HL-60 (cell line): ENCODE data around the gene FRZB.

ENCODE experiments used
- POLR2AphosphoS5 ChIP-seq: IDR thresholded peaks from 2 replicates; pipeline ENCODE4 v1.6.1; 2012; ENCODE audit warnings: low read depth
- TF ChIP-seq, protein P1 (sequence below): IDR thresholded peaks from one replicate; pipeline ENCODE4 v1.5.1; 2011; ENCODE audit warnings: low read length, control low read depth, inconsistent platforms; ENCODE audit not compliant: insufficient read depth

DNA sequence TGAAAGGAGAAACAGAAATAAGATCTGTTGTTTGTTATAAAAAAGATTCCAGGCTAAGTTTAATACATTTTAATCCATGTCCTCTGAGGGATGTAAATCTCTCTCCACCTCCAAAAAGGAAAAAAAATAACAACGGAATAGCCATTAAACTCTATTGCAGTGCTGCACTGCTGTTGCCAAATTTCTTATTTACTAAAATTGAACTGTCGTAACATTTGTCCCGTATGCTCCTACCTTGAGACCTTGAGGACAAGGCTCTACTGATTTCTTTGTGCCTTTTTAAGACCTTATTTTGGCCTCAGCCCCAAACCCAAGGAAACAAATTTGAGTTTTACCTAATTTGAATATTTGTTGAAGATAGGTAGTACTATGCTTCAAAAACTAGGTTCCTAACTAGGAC, 56.4 kb downstream of the FRZB start:
- TF ChIP-seq, protein P1, sequence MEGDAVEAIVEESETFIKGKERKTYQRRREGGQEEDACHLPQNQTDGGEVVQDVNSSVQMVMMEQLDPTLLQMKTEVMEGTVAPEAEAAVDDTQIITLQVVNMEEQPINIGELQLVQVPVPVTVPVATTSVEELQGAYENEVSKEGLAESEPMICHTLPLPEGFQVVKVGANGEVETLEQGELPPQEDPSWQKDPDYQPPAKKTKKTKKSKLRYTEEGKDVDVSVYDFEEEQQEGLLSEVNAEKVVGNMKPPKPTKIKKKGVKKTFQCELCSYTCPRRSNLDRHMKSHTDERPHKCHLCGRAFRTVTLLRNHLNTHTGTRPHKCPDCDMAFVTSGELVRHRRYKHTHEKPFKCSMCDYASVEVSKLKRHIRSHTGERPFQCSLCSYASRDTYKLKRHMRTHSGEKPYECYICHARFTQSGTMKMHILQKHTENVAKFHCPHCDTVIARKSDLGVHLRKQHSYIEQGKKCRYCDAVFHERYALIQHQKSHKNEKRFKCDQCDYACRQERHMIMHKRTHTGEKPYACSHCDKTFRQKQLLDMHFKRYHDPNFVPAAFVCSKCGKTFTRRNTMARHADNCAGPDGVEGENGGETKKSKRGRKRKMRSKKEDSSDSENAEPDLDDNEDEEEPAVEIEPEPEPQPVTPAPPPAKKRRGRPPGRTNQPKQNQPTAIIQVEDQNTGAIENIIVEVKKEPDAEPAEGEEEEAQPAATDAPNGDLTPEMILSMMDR, result no peak
- no peak for TF ChIP-seq POLR2AphosphoS5
